ENCODE measurements around the gene PAX3.

- TF ChIP-seq E2F4 (CRISPR knock-in tag; IDR thresholded peaks at IDR 0.05; ENCODE audit: low read depth): no peak
- no peak for TF ChIP-seq CTCF (IDR thresholded peaks at IDR 0.05 in 2 of 3, conservative IDR thresholded peaks at IDR 0.05 in 1 of 3; ENCODE audit: insufficient read depth in 2 of 3, low read depth in 1 of 3, low read length in 3 of 3)
- no peak for TF ChIP-seq CBX1 (IDR thresholded peaks at IDR 0.05; ENCODE audit: low read depth)
- no peak for TF ChIP-seq POLR2A (conservative IDR thresholded peaks at IDR 0.05)
- no peak for TF ChIP-seq TEAD4 (IDR thresholded peaks at IDR 0.05; ENCODE audit: low read length)
- no peak for TF ChIP-seq TEAD4 (CRISPR knock-in tag; IDR thresholded peaks at IDR 0.05; ENCODE audit: borderline replicate concordance)
- TF ChIP-seq JUND (IDR thresholded peaks at IDR 0.05; ENCODE audit: borderline replicate concordance, low read depth, low read length): no peak
- no peak for TF ChIP-seq JUND (tag; IDR thresholded peaks at IDR 0.05; ENCODE audit: borderline replicate concordance, low read depth, low read length)
- no peak for TF ChIP-seq ZHX1 (conservative IDR thresholded peaks at IDR 0.05; ENCODE audit: low read length)
- TF ChIP-seq ZNF232 (CRISPR knock-in tag; IDR thresholded peaks at IDR 0.05): no peak
- no peak for TF ChIP-seq ZBTB17 (CRISPR knock-in tag; IDR thresholded peaks at IDR 0.05)
- no peak for TF ChIP-seq PHF20 (IDR thresholded peaks at IDR 0.05; ENCODE audit: partially characterized antibody)
Observed at GRCh38 chr2:222287862-222288479, 10.8 kb downstream of the PAX3 start.
